Esophagus muscularis mucosa (tissue), 3 donors: ENCODE results near the gene LRFN2.

Experiments used
- CTCF ChIP-seq, 3 experiments: fragments of 200-600 bp in 2 of 3; fragments of 450-650 bp in 1 of 3; sonication (generic) in 2 of 3; IDR thresholded peaks; one replicate each; pipeline ENCODE4 v1.5.1; 2017 to 2019; ENCODE audit warnings: antibody characterized with exemption in 3 of 3, mild to moderate bottlenecking in 2 of 3, moderate library complexity in 1 of 3
- POLR2AphosphoS5 ChIP-seq, 2 donors: sonication (generic); formaldehyde crosslinking; IDR thresholded peaks; one replicate each; pipeline ENCODE4 v1.6.1; 2017; ENCODE audit warnings: antibody characterized with exemption in 2 of 2

- TF ChIP-seq CTCF (IDR thresholded peaks at IDR 0.05) = no peak
- no peak for TF ChIP-seq POLR2AphosphoS5 (IDR thresholded peaks at IDR 0.05)
Measured at GRCh38 chr6:40485795-40486194, 101.4 kb downstream of the LRFN2 start.
